Measurements from ENCODE around the gene SLC9A1. TPM values are rescaled to one million over a fixed set of nuclear protein-coding genes. Genes with fewer than 3 reads are reported as not detected.

Gene SLC9A1
- total RNA-seq: 7.9 and 10.0 TPM in 2 replicates

GRCh38 chr1:27154991-27155781 is at the start of gene SLC9A1:
Gene SLC9A1, minus strand, starts transcription at chr1:27155125. Its CDS starts 791 bp downstream, at chr1:27154334.

Other genes starting within 250 kb of the SLC9A1 start
- not detected in 2 replicates for gene NR0B2, start 241.2 kb downstream of the SLC9A1 start, total RNA-seq
- gene NUDC, start 233.4 kb downstream of the SLC9A1 start, total RNA-seq: 89.9 and 95.8 TPM in 2 replicates
- 0.67 and 1.3 TPM in 2 replicates for gene KDF1, start 194.7 kb downstream of the SLC9A1 start, total RNA-seq
- gene TRNP1, start 161.4 kb downstream of the SLC9A1 start, total RNA-seq: 215 and 217 TPM in 2 replicates
- gene TENT5B, start 142.3 kb downstream of the SLC9A1 start, total RNA-seq: 19.8 TPM in 2 replicates
- gene WDTC1, start 79.5 kb upstream of the SLC9A1 start, total RNA-seq: 19.0 and 20.8 TPM in 2 replicates
- 30.0 and 37.5 TPM in 2 replicates for gene TMEM222, start 167.0 kb upstream of the SLC9A1 start, total RNA-seq
- gene SYTL1, start 186.9 kb upstream of the SLC9A1 start, total RNA-seq: 0.67 and 0.89 TPM in 2 replicates
- 14.1 and 18.4 TPM in 2 replicates for gene MAP3K6, start 211.8 kb upstream of the SLC9A1 start, total RNA-seq
- not detected in 2 replicates for gene FCN3, start 219.7 kb upstream of the SLC9A1 start, total RNA-seq
- gene CD164L2, start 228.2 kb upstream of the SLC9A1 start, total RNA-seq: not detected in 2 replicates
- 0.45 and 1.0 TPM in 2 replicates for gene GPR3, start 237.5 kb upstream of the SLC9A1 start, total RNA-seq

Measured in bronchus fibroblast of lung (primary cell).